DND-41 (cell line): ENCODE measurements around the gene RBMX.

Source experiments
- CTCF ChIP-seq: IDR thresholded peaks from 2 replicates; pipeline ENCODE4 v1.5.1; 2012; ENCODE audit warnings: borderline replicate concordance, low read length, moderate library complexity, mild to moderate bottlenecking; ENCODE audit not compliant: poor library complexity, severe bottlenecking; ENCODE audit errors: extremely low read depth
- EZH2 ChIP-seq: IDR thresholded peaks from 3 replicates; pipeline ENCODE4 v1.6.1; 2012; ENCODE audit warnings: borderline replicate concordance, low read depth, mild to moderate bottlenecking, moderate library complexity, low read length, inconsistent platforms; ENCODE audit not compliant: severe bottlenecking

- TF ChIP-seq CTCF (no peak), EZH2 (no peak)
These were observed 13.4 kb downstream of the RBMX start for GRCh38 chrX:136867096-136867491.
